Left forelimb (tissue), 1 donor: ENCODE measurements around the gene PDCL2.

Experiments
- DNase-seq: peaks from one replicate; pipeline ENCODE4 v3.0.0-alpha.2; 2018; ENCODE audit warnings: low spot score

The PDCL2 gene

GRCh38 chr4:55538531-55538930, 53.5 kb downstream of the PDCL2 start:
- DNase-seq: no peak

DNA sequence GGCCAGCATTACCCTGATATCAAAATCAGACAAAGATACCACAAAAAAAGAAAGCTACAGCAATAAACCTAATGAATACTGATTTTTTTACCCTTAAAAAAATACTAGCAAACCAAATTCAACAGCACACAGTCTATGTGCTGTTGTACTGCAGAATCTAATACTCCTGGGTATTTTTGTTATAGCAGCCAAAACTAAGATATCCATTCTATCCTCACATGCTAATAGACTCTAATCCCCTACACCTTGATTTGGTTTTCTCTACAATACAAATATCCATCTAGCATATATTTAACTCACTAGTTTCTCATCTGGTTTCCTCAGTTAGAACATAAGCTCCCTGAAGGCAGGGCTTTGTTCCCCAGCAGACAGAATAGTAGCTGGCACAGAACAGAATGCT, 57.7 kb downstream of the PDCL2 start:
- no peak for DNase-seq

- DNase-seq: no peak
Observed at GRCh38 chr4:55530691-55531090, 61.4 kb downstream of the PDCL2 start.

DNA sequence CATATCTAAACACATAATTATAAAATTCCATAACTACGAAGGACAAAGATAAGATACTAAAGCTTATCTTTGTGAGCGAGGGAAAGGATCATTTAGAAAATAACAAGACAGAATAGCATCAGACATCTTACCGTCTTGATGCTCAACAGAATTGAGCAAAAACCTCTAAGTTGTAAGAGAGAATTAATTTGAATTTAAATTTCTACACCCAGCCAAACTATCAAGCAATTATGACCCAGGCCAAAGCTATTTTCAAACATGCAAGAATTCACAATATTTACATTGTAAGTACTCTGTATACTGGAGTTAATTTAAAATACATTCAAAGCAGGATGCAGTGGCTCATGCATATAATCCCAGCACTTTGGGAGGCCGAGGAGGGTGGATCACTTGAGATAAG, 61.9 kb downstream of the PDCL2 start:
- DNase-seq: no peak

DNA sequence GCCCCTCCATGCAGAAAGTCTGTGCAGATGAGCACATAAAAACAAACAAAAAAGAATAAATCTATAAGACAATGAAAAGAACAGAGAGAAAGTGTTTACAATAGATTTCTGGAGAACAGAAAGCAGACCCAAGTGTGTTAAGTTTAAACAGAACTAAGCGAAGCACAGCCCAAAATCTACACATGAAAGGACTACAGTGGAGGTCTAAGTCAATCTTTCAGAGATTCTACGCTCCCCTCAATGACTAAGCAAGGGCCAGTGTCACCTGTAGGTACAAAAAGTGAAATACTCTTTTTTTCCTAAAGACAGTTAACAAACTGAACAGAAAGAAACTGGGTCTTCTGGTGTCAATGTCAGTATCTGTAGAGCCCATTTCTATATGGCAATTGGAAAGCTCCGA, 63.6 kb downstream of the PDCL2 start:
- no peak for DNase-seq

- DNase-seq: no peak
Observed at GRCh38 chr4:55524844-55525571, 67.0 kb downstream of the PDCL2 start.

GRCh38 chr4:55518442-55518841, 73.6 kb downstream of the PDCL2 start:
- no peak for DNase-seq

DNA sequence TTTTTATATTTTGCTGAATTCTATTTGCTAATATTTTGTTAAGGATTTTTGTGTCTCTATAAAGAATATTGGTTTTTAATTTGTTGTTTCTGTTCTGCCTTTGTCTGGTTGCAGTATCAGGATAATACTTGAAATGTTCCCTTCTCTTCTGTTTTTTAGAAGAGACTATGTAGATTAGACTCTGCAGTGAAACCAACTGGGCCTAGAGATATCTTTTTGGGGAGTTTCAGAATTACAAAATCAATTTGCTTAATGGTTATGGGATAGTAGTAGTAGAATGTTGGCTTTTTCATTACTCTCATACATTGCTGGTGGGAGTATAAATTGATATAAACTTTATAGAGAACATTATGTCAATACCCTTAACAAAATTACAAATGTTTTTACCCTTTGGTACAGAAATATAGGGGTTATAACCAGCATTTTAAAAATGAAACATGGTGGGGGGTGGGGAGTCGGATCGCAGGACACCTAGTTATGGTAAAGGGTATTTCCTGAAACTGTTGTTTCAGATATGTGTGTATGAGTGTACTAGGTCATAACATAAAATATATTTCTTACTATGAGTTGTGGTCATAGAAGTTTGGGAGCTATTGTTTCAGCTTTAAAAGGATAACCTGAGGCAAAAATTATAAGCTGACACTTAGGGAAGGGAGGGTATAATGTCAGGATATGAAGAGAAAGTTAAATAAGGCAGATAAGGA, 74.4 kb downstream of the PDCL2 start:
- DNase-seq: no peak

GRCh38 chr4:55512922-55513571, 79.0 kb downstream of the PDCL2 start:
- DNase-seq: no peak

DNA sequence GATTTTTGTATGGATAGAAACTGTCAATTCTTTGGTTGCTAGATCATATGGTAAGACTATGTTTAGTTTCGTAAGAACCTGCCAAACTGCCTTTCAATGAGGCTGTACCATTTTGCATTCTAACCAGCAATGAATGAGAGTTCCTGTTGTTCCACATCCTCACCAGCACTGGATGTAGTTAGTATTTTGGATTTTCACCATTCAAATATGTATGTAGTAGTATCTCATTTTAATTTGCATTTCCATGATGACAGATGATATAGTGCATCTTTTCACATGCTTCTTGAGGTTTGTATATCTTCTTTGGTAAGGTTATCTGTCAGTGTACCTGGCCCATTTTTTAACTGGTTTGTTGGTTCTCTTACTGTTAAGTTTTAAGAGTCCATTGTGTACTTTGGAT, 80.0 kb downstream of the PDCL2 start:
- DNase-seq: no peak

- DNase-seq: no peak
Observed at GRCh38 chr4:55510685-55511084, 81.4 kb downstream of the PDCL2 start.

DNA sequence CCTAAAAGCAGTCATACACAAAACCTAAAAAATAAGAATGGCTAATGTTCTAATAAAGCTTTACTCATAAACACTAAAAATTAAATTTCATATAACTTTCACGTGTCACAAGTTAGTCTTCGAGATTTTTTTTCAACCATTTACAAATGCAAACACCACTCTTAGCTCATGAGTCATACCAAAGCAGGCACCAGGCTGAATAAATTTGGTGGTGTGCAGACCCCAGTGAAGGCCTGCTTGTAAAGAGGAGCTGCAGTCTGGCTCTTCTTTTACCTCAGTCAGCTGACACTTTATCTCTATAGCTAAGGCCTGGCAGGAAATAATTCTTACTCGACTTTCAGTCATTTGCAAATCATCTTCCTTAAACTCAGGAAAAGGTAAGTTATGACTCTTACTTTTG, 82.8 kb downstream of the PDCL2 start:
- no peak for DNase-seq

DNA sequence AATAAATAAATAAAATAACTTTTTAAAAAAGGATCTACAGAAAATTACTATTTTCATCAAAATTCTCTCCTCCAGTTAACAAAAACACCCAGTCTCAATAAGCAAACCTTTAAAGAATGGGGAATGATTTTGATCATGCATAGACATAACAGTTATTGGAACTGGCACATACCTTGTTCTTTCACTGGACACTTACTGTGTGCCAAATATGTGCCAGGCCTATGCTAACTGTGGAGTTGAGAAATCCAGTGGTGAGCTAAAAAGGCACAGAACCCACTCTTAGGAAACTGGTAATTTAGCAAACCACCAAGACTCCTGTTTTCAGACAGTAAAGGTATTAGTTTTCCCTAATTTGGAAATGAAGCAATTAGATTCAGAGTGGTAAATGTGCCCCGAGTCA, 84.4 kb downstream of the PDCL2 start:
- DNase-seq: no peak
